KOPT-K1 (cell line): Measurements from ENCODE around the gene GJA1.
"Not testable (repeated sequence)": the region's sequence is repeated elsewhere in the genome, so short reads cannot be mapped to it uniquely, and the experiment has no call there.

Experiments
- H3K27ac ChIP-seq: fragments of 200-600 bp; sonication (generic); 2 replicates; pipeline ENCODE4 v1.5.1; 2016; ENCODE audit warnings: antibody characterized with exemption, mild to moderate bottlenecking, low read depth, low read length; ENCODE audit not compliant: poor library complexity, severe bottlenecking
- H3K36me3 ChIP-seq: fragments of 200-600 bp; sonication (generic); 2 replicates; pipeline ENCODE4 v1.5.1; 2017; ENCODE audit warnings: antibody characterized with exemption, mild to moderate bottlenecking, low read length, moderate library complexity; ENCODE audit not compliant: insufficient read depth
- H3K9me3 ChIP-seq: fragments of 200-600 bp; sonication (generic); 2 replicates; pipeline ENCODE4 v1.5.1; 2017; ENCODE audit warnings: antibody characterized with exemption, low read length, mild to moderate bottlenecking; ENCODE audit not compliant: insufficient read depth, poor library complexity, severe bottlenecking

The GJA1 gene

DNA sequence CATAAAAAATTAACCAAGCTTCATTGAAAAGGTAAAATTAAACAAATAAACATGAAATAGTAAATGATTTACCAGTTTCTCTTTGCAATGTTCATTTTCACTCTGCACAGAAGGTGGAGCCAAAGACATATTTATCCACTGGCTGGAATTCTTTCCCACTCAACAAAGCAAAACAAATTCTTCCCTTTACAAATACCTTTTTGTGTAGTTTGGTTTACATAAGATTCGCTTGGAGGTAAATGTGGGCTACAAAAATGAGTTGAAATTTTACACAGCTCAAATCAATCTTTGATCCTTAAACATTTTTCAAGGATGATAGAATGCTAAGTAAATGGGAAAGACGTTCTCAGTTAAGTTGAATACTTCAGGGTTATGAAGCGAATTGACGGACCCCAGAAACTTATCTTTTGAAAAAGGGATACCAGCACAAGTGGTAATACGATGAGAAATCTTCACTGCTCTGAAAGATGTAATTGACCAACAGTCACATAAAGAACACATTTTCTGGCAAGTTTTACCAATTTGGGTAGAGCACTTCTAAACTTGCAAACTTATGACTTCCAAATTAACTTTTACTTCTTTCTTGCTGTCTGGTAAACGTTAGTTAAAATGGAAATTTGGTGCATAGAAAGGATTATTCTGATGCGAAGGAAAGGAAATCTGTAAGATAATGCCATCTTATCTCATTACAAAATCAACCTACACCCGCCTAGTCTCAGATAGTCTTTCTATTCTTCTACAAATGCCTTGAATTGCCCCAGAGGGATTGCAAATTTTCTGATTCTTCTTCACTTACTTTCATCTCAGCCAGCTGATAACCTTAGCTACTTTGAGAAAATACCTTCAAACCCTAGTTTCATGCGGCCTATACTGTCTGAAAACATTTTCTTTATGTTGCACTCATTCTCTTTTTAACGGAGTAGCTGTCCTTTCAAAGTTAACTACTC is 4.7 kb upstream of the GJA1 start:
- no peaks in the 10 kb centered on the region for H3K36me3 ChIP-seq
- H3K9me3 ChIP-seq, result no peaks in the 10 kb centered on the region
- H3K27ac ChIP-seq, result no peak overlapping the region

DNA sequence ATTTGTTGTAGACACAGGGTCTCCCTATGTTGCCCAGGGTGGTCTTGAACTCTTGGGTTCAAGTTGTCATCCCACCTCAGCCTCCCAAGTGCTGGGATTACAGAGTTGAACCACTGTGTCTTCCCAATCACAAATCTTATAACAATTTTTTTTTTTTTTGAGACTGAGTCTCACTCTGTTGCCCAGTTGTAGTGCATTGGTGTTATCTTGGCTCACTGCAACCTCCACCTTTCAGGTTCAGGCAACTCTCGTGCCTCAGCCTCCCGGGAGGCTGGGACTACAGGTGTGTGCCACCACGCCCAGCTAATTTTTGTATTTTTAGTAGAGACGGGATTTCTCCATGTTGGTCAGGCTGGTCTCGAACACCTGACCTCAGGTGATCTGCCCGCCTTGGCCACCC is 3.7 kb upstream of the GJA1 start:
- H3K9me3 ChIP-seq, H3K27ac ChIP-seq, H3K36me3 ChIP-seq: not testable (repeated sequence)

DNA sequence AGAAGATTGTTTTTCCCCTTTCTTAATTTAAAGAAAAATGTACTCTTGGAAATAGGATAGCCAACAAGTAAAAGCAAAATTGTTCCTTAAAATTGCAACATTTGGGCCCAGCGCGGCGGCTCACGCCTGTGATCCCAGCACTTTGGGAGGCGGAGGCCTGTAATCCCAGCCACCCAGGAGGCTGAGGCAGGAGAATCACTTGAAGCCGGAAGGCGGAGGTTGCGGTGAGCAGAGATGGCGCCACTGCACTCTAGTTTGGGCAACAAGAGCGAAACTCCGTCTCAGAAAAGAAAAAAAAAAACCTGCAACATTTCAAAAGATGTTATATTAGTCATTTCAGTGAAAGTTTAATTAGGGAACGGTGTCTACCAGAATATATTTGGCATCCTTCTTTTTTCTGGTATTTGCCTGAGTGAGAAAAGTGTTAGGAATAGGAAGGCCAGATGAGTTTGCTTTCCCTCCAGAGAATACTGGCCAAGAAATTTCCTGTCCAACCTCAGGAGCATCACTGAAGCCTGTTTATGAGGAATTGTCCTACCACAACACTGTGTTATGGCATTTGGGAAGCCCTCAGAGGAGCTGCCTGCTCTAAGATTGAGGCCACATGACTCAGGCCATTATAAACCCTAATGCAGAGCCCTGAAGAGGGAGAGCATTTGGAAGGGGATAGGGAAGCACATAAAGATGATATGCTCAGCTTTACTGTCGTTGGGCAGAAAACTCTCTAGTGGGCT is 1.2 kb upstream of the GJA1 start:
- Histone ChIP-seq H3K9me3 (no peaks in the 10 kb centered on the region), H3K36me3 (no peaks in the 10 kb centered on the region), H3K27ac (no peak overlapping the region)

DNA sequence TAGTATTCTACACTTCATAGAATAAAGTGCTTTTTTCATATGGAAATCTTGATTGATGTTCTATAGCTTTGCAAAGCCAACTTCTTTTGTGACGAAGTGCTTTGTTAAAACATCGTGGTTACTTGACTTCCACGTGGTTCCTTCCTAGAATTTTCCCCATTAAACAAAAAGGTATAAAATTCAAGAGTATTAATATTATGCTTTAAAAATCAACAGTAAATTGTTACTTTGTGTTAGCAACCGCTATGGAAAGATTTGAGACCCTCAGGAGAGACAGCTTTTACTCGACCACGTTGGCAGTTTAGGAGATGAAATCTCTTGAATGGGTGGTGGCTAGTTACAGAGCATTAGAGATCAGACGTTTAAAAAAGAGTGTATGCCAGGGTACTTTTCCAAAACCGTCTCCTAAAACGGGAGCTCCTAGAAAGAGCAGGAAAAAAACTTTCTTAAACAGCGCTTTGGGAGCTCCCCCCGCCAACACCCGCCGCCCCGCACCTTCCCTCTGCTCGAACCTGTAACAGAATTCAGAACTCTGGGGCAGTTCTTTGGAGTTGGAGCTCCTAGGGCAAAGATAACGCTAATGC is 920 bp downstream of the GJA1 start:
- Histone ChIP-seq H3K9me3 (no peaks in the 10 kb centered on the region), H3K27ac (no peak overlapping the region), H3K36me3 (no peaks in the 10 kb centered on the region)

DNA sequence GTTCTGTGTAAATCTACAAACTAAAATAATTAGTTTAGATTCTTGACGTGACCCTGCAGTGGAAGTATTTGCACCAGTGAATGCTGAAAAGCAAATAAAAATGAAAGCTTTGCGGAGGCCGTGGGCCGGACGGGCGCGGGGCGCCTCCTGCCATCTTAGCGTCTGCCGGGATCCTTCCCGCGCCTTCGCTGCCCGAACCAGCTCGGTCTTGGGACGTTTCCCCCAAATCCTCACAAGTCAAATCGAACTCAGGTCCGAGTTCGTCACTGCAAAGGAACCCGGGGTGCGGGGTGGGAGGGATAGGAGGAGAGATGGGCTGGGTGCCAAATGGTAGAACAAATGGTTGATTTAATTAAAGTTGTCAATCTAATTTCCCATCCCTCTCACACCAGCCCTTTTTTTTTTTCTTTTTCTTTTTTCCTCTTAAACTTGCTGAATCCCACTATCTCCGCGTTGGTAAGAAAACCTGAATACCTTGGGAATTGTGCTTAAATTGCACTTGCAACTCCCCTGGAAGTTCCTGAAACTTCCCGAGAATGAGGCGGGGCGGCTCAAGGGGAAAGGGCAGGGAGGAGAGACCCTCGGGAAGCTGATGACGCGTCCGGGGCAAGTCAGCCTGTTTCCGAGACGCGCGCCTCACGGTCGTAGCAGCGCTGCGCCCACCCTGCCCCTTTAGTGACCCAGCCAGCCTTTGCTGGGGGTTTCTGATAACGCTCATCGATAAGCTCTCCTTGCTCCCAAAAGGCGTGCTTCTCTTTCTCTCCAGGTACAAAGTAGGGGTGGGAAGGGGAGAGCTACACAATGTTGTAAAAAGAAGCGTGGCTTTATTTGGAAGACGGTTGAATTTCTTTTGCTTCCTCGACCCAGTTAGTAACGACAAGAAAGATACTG is 1.8 kb downstream of the GJA1 start:
- Histone ChIP-seq H3K36me3 (no peaks in the 10 kb centered on the region), H3K9me3 (no peaks in the 10 kb centered on the region), H3K27ac (no peak overlapping the region)

DNA sequence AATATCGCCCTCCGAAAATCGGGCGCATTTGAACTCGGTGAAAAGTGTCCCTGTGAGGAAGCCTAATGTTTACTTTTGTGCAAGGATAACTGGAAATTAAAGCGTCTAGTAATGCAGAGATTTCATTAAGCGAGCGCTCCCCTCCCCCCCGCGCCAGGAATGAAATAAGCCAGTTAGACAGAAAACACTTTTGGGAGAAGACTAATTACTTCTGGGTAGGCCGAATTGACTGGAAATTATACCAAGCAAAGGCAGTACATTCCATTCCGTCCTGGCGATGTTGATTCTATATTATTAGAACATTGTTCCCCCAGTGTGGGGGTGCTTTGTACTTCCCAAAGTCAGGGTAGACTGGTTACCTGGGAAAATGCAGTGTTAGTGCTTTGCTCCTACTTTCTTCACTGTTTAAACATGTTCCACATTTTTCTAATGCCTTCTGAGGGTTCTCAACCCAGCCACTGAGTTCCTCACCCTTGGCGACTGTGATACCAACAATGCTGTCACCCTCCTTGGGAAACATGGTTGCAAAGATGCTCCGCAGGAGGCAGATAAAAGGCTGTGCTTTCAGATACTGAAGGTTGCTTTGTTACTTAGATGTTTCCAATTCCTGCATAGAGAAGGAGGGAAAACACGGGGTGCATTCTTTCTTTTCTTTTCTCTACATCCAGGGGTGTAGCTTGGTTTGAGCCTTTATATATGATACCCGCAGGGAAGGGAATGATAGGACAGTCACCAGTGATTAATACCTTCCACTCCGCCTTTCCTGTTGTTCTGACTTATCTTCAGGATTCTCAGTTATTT is 2.6 kb downstream of the GJA1 start:
- Histone ChIP-seq H3K27ac (no peak overlapping the region), H3K36me3 (no peaks in the 10 kb centered on the region), H3K9me3 (no peaks in the 10 kb centered on the region)

DNA sequence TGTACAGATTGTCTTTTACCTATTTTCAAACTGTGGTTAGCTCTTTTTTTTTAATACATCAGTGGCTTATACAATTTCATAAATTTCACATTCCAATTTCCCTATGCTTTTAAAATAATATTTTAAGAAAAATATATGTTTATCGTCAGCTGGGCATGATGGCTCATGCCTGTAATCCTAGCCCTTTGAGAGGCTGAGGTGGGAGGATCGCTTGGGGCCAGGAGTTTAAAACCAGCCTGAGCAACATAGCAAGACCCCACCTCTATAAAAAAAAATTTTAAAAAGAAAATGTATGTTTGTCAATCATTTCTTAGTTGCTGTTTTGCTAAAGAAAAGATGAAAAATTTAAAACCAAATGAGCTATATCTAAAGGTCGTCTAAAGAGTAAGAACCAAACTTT is 3.4 kb downstream of the GJA1 start:
- Histone ChIP-seq H3K27ac (no peak overlapping the region), H3K36me3 (no peaks in the 10 kb centered on the region), H3K9me3 (no peaks in the 10 kb centered on the region)

DNA sequence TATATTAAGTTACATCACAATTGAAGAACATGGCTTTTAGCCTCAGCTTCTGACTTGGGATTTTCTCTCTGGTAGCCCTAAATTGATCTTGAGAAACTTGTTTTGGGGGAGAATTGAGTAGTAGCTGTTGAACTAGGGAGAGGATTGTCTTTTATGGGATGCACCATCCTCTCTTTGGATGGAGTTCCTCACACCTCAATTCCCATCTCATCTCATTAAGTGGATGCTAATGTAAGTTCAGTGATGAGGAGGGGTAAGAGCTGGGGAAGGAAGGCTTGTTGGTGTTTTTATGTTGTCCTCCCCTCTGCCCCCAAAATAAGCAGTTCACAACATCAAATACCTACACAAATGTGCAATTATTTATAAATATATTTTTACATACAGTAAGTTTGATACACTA is 4.0 kb downstream of the GJA1 start:
- H3K27ac ChIP-seq, result no peak overlapping the region
- H3K9me3 ChIP-seq, result no peaks in the 10 kb centered on the region
- H3K36me3 ChIP-seq, result no peaks in the 10 kb centered on the region

DNA sequence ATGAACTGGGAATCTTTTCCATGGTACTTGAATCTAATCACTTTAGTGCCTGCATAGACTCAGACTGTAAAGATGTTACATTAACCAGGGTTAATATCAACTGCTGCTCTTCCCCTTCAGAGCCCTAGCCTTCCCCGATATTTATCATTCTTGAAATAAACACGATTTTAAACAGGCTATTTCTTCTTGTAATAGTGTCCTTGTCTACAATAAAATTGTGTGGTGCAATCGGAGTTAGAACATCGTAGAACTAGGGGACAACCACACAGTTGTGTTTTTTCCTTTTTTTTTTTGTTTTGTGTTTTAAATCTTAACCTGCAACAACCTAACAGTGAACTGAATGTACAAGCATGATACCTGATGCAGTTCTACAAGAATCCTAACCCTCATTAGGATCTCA is 4.5 kb downstream of the GJA1 start:
- Histone ChIP-seq H3K9me3 (no peaks in the 10 kb centered on the region), H3K36me3 (no peaks in the 10 kb centered on the region), H3K27ac (no peak overlapping the region)

DNA sequence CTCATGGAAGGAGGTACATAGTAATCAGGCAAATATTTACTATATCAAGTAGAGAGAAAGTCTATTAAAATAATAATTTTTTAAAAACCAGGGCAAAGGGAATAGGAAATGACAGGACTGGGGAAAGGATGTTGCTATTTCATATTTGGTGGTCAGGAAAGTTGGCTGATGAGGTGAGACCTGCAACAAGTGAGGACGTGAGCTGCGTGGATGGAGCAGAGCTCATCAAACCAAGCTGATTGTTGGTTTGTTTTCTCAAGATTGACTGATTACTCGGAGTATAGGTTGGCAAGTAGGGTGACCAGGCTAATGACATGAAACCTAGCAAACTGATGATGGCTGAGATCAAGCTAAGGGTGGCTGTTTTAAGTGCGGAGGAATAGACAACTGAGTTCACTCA is 6.0 kb downstream of the GJA1 start:
- no peaks in the 10 kb centered on the region for H3K9me3 ChIP-seq
- no peaks in the 10 kb centered on the region for H3K36me3 ChIP-seq
- H3K27ac ChIP-seq, result no peak overlapping the region

DNA sequence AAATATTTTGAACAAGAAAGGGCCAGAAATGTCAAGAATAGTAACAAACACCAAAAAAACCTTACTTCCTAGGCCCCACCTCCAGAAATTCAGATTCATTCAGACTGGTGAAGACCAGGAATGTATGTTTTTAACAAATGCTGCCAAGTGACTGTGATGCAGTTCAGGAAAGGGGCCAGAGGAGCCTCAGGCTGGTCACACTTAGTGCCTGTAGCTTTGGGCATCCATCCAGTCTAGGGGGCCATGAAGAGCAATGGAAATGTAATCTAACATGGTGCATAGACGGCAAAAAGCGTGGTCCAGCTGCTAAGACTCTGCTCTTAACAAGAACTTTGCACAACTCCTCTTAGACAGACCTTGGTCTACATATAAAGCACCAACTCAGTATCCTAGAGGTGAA is 7.1 kb downstream of the GJA1 start:
- Histone ChIP-seq H3K9me3 (no peaks in the 10 kb centered on the region), H3K36me3 (no peaks in the 10 kb centered on the region), H3K27ac (no peak overlapping the region)

DNA sequence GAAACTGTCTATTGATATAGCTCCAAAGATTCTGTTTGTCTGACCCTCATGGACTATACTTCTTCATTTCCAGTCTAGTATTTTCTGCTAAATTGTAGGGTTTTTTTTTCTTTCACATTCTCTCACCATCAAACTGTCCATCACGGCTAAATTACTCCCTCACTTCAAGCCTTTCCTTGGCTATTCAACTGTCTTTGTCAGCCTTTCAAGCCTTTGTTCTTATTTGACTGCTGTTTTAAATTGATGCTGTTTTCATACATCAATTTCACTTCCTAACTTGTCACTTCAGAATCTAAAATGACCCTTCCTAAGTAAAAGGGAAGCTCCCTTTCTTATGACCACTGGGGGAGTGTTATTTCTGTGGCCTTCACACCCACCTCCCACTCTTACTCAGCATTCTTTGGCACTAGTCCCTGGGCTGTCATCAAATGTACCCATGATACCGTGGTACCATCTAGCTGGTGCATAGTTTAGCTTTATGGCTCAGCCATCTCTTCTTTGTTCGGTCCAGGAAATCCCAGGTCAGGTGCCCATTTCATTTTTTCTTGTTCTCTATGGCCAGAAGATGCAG is 8.6 kb downstream of the GJA1 start:
- Histone ChIP-seq H3K27ac (no peak overlapping the region), H3K9me3 (no peaks in the 10 kb centered on the region), H3K36me3 (no peaks in the 10 kb centered on the region)

DNA sequence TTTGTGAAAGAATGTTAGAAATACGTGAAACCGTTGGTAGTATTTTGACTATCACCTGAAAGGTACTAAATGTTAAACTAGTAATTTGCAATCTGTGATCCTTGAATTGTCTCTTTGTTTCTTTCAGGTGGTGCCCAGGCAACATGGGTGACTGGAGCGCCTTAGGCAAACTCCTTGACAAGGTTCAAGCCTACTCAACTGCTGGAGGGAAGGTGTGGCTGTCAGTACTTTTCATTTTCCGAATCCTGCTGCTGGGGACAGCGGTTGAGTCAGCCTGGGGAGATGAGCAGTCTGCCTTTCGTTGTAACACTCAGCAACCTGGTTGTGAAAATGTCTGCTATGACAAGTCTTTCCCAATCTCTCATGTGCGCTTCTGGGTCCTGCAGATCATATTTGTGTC is 11.3 kb downstream of the GJA1 start:
- not testable (repeated sequence) for H3K27ac ChIP-seq

DNA sequence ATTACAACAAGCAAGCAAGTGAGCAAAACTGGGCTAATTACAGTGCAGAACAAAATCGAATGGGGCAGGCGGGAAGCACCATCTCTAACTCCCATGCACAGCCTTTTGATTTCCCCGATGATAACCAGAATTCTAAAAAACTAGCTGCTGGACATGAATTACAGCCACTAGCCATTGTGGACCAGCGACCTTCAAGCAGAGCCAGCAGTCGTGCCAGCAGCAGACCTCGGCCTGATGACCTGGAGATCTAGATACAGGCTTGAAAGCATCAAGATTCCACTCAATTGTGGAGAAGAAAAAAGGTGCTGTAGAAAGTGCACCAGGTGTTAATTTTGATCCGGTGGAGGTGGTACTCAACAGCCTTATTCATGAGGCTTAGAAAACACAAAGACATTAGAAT is 12.3 kb downstream of the GJA1 start:
- not testable (repeated sequence) for H3K27ac ChIP-seq, H3K9me3 ChIP-seq, H3K36me3 ChIP-seq

More for the DNA sequence above, 11.3 kb downstream of the GJA1 start:
- not testable (repeated sequence) for H3K36me3 ChIP-seq, H3K9me3 ChIP-seq
